H9 (cell line): ENCODE measurements around the gene SLC23A3. TPM values are rescaled to one million over a fixed set of nuclear protein-coding genes. Genes with fewer than 3 reads are reported as not detected.
A peak's percentile ranks its signal among the peaks of the same experiment; 100 is the strongest.

Experiments used
- DNase-seq: peaks from one replicate; pipeline ENCODE4 v3.0.0-alpha.2; 2017
- H2AFZ ChIP-seq: one replicate; pipeline ENCODE4 v1.6.1; 2013; ENCODE audit warnings: mild to moderate bottlenecking, low read length, control low read depth, moderate library complexity
- H2AK5ac ChIP-seq: 2 replicates; pipeline ENCODE4 v1.6.1; 2013; ENCODE audit warnings: low read length, control low read depth, mixed read lengths; ENCODE audit not compliant: insufficient read length
- H2BK120ac ChIP-seq: one replicate; pipeline ENCODE4 v1.6.1; 2013; ENCODE audit warnings: low read depth, mild to moderate bottlenecking, low read length, control low read depth, inconsistent platforms; ENCODE audit not compliant: poor library complexity, severe bottlenecking
- H2BK12ac ChIP-seq: 2 replicates; pipeline ENCODE4 v1.6.1; 2013; ENCODE audit warnings: low read length, control low read depth, mixed read lengths, low read depth; ENCODE audit not compliant: insufficient read length
- H2BK15ac ChIP-seq: 2 replicates; pipeline ENCODE4 v1.6.1; 2013; ENCODE audit warnings: low read depth, low read length, control low read depth
- H2BK20ac ChIP-seq: one replicate; pipeline ENCODE4 v1.6.1; 2013; ENCODE audit warnings: low read depth, mild to moderate bottlenecking, low read length, control low read depth, inconsistent platforms; ENCODE audit not compliant: poor library complexity, severe bottlenecking
- H2BK5ac ChIP-seq: 2 replicates; pipeline ENCODE4 v1.6.1; 2013; ENCODE audit warnings: low read length, control low read depth, mixed read lengths; ENCODE audit not compliant: insufficient read length
- H3K14ac ChIP-seq: 2 replicates; pipeline ENCODE4 v1.6.1; 2013; ENCODE audit warnings: low read length, control low read depth; ENCODE audit not compliant: insufficient read depth
- H3K18ac ChIP-seq: 2 replicates; pipeline ENCODE4 v1.6.1; 2013; ENCODE audit warnings: low read depth, mild to moderate bottlenecking, mixed read lengths, low read length, control low read depth; ENCODE audit not compliant: insufficient read length
- H3K23ac ChIP-seq: 2 replicates; pipeline ENCODE4 v1.6.1; 2013; ENCODE audit warnings: low read length, control low read depth, mixed read lengths, low read depth; ENCODE audit not compliant: insufficient read length
- H3K23me2 ChIP-seq: 2 replicates; pipeline ENCODE4 v1.6.1; 2013; ENCODE audit warnings: low read depth, mild to moderate bottlenecking, mixed read lengths, low read length, control low read depth; ENCODE audit not compliant: insufficient read length, poor library complexity, severe bottlenecking
- H3K27ac ChIP-seq: 2 replicates; pipeline ENCODE4 v1.5.1; 2013; ENCODE audit warnings: low read length, control low read depth, mixed read lengths, low read depth; ENCODE audit not compliant: insufficient read length
- H3K27me3 ChIP-seq: 2 replicates; pipeline ENCODE4 v1.6.1; 2013; ENCODE audit warnings: low read length, control low read depth, inconsistent platforms; ENCODE audit not compliant: insufficient read depth
- H3K4ac ChIP-seq: 2 replicates; pipeline ENCODE4 v1.6.1; 2013; ENCODE audit warnings: low read depth, mild to moderate bottlenecking, control low read depth, inconsistent platforms, low read length, moderate library complexity
- H3K4me1 ChIP-seq: 2 replicates; pipeline ENCODE4 v1.6.1; 2013; ENCODE audit warnings: low read length, control low read depth, inconsistent platforms; ENCODE audit not compliant: insufficient read depth
- H3K4me2 ChIP-seq: 2 replicates; pipeline ENCODE4 v1.6.1; 2013; ENCODE audit warnings: low read length, control low read depth, mixed read lengths; ENCODE audit not compliant: insufficient read length, insufficient read depth
- H3K56ac ChIP-seq: 2 replicates; pipeline ENCODE4 v1.6.1; 2013; ENCODE audit warnings: low read depth, mild to moderate bottlenecking, mixed read lengths, low read length, control low read depth; ENCODE audit not compliant: insufficient read length
- H3K79me1 ChIP-seq: 2 replicates; pipeline ENCODE4 v1.6.1; 2013; ENCODE audit warnings: low read depth, mild to moderate bottlenecking, moderate library complexity, low read length, control low read depth, inconsistent platforms; ENCODE audit not compliant: insufficient read depth, poor library complexity, severe bottlenecking
- H3K79me2 ChIP-seq: 2 replicates; pipeline ENCODE4 v1.6.1; 2013; ENCODE audit warnings: low read length, control low read depth, inconsistent platforms; ENCODE audit not compliant: insufficient read depth
- H3K9ac ChIP-seq: 2 replicates; pipeline ENCODE4 v1.6.1; 2013; ENCODE audit warnings: low read length, control low read depth, mixed read lengths; ENCODE audit not compliant: insufficient read length; ENCODE audit errors: extremely low read depth
- H3K9me3 ChIP-seq: one replicate; pipeline ENCODE4 v1.6.1; 2013; ENCODE audit warnings: low read depth, low read length, inconsistent platforms; ENCODE audit not compliant: control insufficient read depth
- H3T11ph ChIP-seq: one replicate; pipeline ENCODE4 v1.6.1; 2013; ENCODE audit warnings: mild to moderate bottlenecking, low read length, control low read depth, inconsistent platforms
- H4K20me1 ChIP-seq: one replicate; pipeline ENCODE4 v1.6.1; 2013; ENCODE audit not compliant: control insufficient read depth, insufficient read length, insufficient read depth
- H4K5ac ChIP-seq: 2 replicates; pipeline ENCODE4 v1.6.1; 2013; ENCODE audit warnings: low read depth, mild to moderate bottlenecking, mixed read lengths, low read length, control low read depth; ENCODE audit not compliant: insufficient read length
- H4K8ac ChIP-seq: replicated peaks from 2 replicates; pipeline ENCODE4 v1.6.1; 2013; ENCODE audit warnings: low read length, control low read depth, mixed read lengths, low read depth; ENCODE audit not compliant: insufficient read length
- H4K91ac ChIP-seq: 2 replicates; pipeline ENCODE4 v1.6.1; 2013; ENCODE audit warnings: low read depth, mild to moderate bottlenecking, moderate library complexity, mixed read lengths, low read length, control low read depth; ENCODE audit not compliant: insufficient read length
- H3K27ac Mint-ChIP-seq, 3 experiments: 2 replicates in 2 of 3; 3 replicates in 1 of 3; pipeline ENCODE4 v1.8.0; 2020 to 2021; ENCODE audit warnings: mixed read lengths in 3 of 3, mild to moderate bottlenecking in 1 of 3, moderate library complexity in 1 of 3
- H3K27me3 Mint-ChIP-seq: 2 replicates; pipeline ENCODE4 v1.8.0; 2021; ENCODE audit warnings: low read depth, mild to moderate bottlenecking, moderate library complexity, mixed read lengths
- H3K36me3 Mint-ChIP-seq, 3 experiments: 2 replicates in 2 of 3; 3 replicates in 1 of 3; pipeline ENCODE4 v1.8.0; 2020 to 2021; ENCODE audit warnings: low read depth in 3 of 3, mixed read lengths in 3 of 3; ENCODE audit not compliant: insufficient read depth in 1 of 3
- H3K4me1 Mint-ChIP-seq, 2 experiments: 2 replicates each; pipeline ENCODE4 v1.8.0; 2020; ENCODE audit warnings: mixed read lengths in 2 of 2
- H3K4me3 Mint-ChIP-seq, 2 experiments: 2 replicates in 1 of 2; 3 replicates in 1 of 2; pipeline ENCODE4 v1.8.0; 2020 to 2021; ENCODE audit warnings: mild to moderate bottlenecking in 2 of 2, mixed read lengths in 2 of 2, moderate library complexity in 1 of 2
- H3K9me3 Mint-ChIP-seq, 2 experiments: 2 replicates in 1 of 2; 3 replicates in 1 of 2; pipeline ENCODE4 v1.8.0; 2020; ENCODE audit warnings: mild to moderate bottlenecking in 2 of 2, mixed read lengths in 2 of 2, moderate library complexity in 1 of 2
- WGBS: extraction: QIAGEN DNeasy Blood & Tissue Kit; methylation state at CpG from one replicate; pipeline ENCODE4 v1.1.7; 2013; ENCODE audit warnings: missing lambda C conversion rate, low lambda C conversion rate, mixed read lengths; ENCODE audit not compliant: insufficient read length; ENCODE audit errors: extremely low coverage; 5-methylcytosine and 5-hydroxymethylcytosine counted together
- total RNA-seq: library from RNA; stranded (reverse); gene quantifications from 2 replicates; pipeline ENCODE4 v1.2.1, GENCODE V29; 2021
- TF ChIP-seq, protein P1 (sequence below): fragments of 200-600 bp; sonication (generic); conservative IDR thresholded peaks from 3 replicates; pipeline ENCODE4 v1.8.0; 2021; ENCODE audit warnings: antibody characterized with exemption, mild to moderate bottlenecking

The SLC23A3 gene
- total RNA-seq, 1 experiment from 2014 or later, result 1.2 TPM

DNA sequence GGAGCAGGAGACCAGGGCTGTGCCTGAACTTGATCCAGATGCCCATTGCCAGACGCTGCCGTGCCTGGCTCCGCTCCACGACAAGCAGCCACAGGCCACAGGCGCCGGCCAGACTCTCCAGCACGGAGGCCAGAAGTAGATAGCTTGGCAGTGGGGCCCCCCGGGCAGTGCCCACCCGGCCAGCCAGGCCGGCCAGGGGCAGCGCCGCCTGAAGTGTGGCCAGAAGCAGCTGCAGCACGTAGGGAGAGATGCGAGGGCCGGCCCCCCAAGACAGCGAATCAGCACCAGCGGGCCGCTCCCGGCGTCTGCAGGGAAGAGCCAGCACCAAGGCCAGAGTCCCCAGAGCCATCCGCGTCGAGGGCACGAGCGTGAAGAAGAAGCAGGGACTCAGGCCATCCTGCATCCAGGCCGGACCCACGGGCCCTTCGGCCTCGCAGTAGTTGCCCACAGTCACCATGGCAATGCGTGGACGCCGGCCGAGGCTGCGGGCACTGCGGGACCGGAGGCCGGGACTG lies 48.4 kb upstream of the SLC23A3 start:
- no peaks in the 10 kb centered on the region for H3K27me3 ChIP-seq
- Mint-ChIP-seq H3K27me3 (peaks cover 3% of the 10 kb centered on the region; the same call in 1 of the 2 replicates), H3K4me1 (peaks cover 19 to 23% of the 10 kb centered on the region in 2 experiments), H3K36me3 (peaks cover 23 to 59% (median 53%) of the 10 kb centered on the region in 3 experiments), H3K4me3 (peak overlapping the region; percentile 85 to 91), H3K9me3 (no peaks in the 10 kb centered on the region), H3K27ac (peak overlapping the region; percentile 66 to 97 (median 79); a peak in 4 of 7 replicates)
- H3K4ac ChIP-seq, result no peak overlapping the region
- H4K91ac ChIP-seq, result no peak overlapping the region
- no peak overlapping the region for H3K56ac ChIP-seq
- no peak overlapping the region for H2BK15ac ChIP-seq
- H2BK5ac ChIP-seq, result no peak overlapping the region
- no peak overlapping the region for H2BK12ac ChIP-seq
- WGBS, result no CpG with 5 or more reads among the region's 37 CpGs
- H3K4me2 ChIP-seq, result peak overlapping the region; percentile 75
- no peak overlapping the region for H3K27ac ChIP-seq
- DNase-seq, result peak; percentile 84
- H3K79me2 ChIP-seq, result no peaks in the 10 kb centered on the region
- H4K5ac ChIP-seq, result no peak overlapping the region
- H2AK5ac ChIP-seq, result no peak overlapping the region
- H2BK120ac ChIP-seq, result no peak overlapping the region
- no peak overlapping the region for H3K14ac ChIP-seq
- peaks cover 7% of the 10 kb centered on the region for H3K23me2 ChIP-seq
- H3T11ph ChIP-seq, result no peak overlapping the region
- H3K4me1 ChIP-seq, result no peaks in the 10 kb centered on the region
- peak overlapping the region; percentile 29 for H3K18ac ChIP-seq
- no peak overlapping the region for H4K8ac ChIP-seq
- TF ChIP-seq, protein P1, sequence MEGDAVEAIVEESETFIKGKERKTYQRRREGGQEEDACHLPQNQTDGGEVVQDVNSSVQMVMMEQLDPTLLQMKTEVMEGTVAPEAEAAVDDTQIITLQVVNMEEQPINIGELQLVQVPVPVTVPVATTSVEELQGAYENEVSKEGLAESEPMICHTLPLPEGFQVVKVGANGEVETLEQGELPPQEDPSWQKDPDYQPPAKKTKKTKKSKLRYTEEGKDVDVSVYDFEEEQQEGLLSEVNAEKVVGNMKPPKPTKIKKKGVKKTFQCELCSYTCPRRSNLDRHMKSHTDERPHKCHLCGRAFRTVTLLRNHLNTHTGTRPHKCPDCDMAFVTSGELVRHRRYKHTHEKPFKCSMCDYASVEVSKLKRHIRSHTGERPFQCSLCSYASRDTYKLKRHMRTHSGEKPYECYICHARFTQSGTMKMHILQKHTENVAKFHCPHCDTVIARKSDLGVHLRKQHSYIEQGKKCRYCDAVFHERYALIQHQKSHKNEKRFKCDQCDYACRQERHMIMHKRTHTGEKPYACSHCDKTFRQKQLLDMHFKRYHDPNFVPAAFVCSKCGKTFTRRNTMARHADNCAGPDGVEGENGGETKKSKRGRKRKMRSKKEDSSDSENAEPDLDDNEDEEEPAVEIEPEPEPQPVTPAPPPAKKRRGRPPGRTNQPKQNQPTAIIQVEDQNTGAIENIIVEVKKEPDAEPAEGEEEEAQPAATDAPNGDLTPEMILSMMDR, result no peak
- no peak overlapping the region for H3K23ac ChIP-seq
- H2BK20ac ChIP-seq, result no peak overlapping the region
- no peaks in the 10 kb centered on the region for H3K79me1 ChIP-seq
- no peaks in the 10 kb centered on the region for H3K9me3 ChIP-seq
- H4K20me1 ChIP-seq, result no peaks in the 10 kb centered on the region
- H2AFZ ChIP-seq, result no peak overlapping the region
- peak overlapping the region; percentile 72 for H3K9ac ChIP-seq
